Neural crest cell (in vitro differentiated cells): ENCODE results near the gene GALNTL6. TPM values are rescaled to one million over a fixed set of nuclear protein-coding genes. Genes with fewer than 3 reads are reported as not detected.
A peak's percentile ranks its signal among the peaks of the same experiment; 100 is the strongest.

Source experiments
- DNase-seq: peaks from one replicate; pipeline ENCODE4 v3.0.0; 2021; ENCODE audit warnings: low read depth, mixed read lengths, low spot score
- H3K27ac Mint-ChIP-seq: one replicate; pipeline ENCODE4 v1.8.0; 2021; ENCODE audit warnings: mild to moderate bottlenecking, mixed read lengths; ENCODE audit not compliant: unreplicated experiment
- H3K27me3 Mint-ChIP-seq: 2 replicates; pipeline ENCODE4 v1.8.0; 2021; ENCODE audit warnings: low read depth, mild to moderate bottlenecking, mixed read lengths
- H3K36me3 Mint-ChIP-seq: 2 replicates; pipeline ENCODE4 v1.8.0; 2021; ENCODE audit warnings: low read depth, mild to moderate bottlenecking, mixed read lengths
- H3K4me1 Mint-ChIP-seq: 2 replicates; pipeline ENCODE4 v1.8.0; 2021; ENCODE audit warnings: mixed read lengths
- H3K4me3 Mint-ChIP-seq: one replicate; pipeline ENCODE4 v1.8.0; 2021; ENCODE audit warnings: mild to moderate bottlenecking, mixed read lengths
- H3K9me3 Mint-ChIP-seq: 2 replicates; pipeline ENCODE4 v1.8.0; 2021; ENCODE audit warnings: mixed read lengths
- CTCF ChIP-seq: fragments of 200-600 bp; sonication (generic); conservative IDR thresholded peaks from 2 replicates; pipeline ENCODE4 v1.5.0; 2021; ENCODE audit warnings: antibody characterized with exemption, mild to moderate bottlenecking
- total RNA-seq: library from RNA; stranded (reverse); gene quantifications from 2 replicates; pipeline ENCODE4 v1.2.1, GENCODE V29; 2021

GALNTL6 gene
- total RNA-seq, 1 donor from 2014 or later = 0.07 TPM

GRCh38 chr4:171793723-171794122 lies 19.5 kb upstream of the GALNTL6 start:
- Mint-ChIP-seq H3K4me1 (no peaks in the 10 kb centered on the region), H3K36me3 (no peaks in the 10 kb centered on the region)
- DNase-seq = no peak

GRCh38 chr4:171794528-171794927 lies 18.7 kb upstream of the GALNTL6 start:
- no peaks in the 10 kb centered on the region for H3K9me3 Mint-ChIP-seq
- no peaks in the 10 kb centered on the region for H3K36me3 Mint-ChIP-seq
- no peaks in the 10 kb centered on the region for H3K4me1 Mint-ChIP-seq
- no peaks in the 10 kb centered on the region for H3K27me3 Mint-ChIP-seq
- H3K27ac Mint-ChIP-seq = no peak overlapping the region
- H3K4me3 Mint-ChIP-seq = no peak overlapping the region
- no peak for TF ChIP-seq CTCF
- DNase-seq = no peak

More at GRCh38 chr4:171793723-171794122, 19.5 kb upstream of the GALNTL6 start:
- Mint-ChIP-seq H3K9me3 (no peaks in the 10 kb centered on the region), H3K4me3 (no peak overlapping the region), H3K27me3 (no peaks in the 10 kb centered on the region), H3K27ac (no peak overlapping the region)
- TF ChIP-seq CTCF = no peak

- TF ChIP-seq CTCF = no peak
Observed at GRCh38 chr4:171809854-171810253, 3.4 kb upstream of the GALNTL6 start.

GRCh38 chr4:171812333-171812664 lies 905 bp upstream of the GALNTL6 start:
- TF ChIP-seq CTCF = no peak
- no peaks in the 10 kb centered on the region for H3K36me3 Mint-ChIP-seq
- peaks cover 16% of the 10 kb centered on the region for H3K4me1 Mint-ChIP-seq
- H3K4me3 Mint-ChIP-seq = peak overlapping the region; percentile 89
- H3K9me3 Mint-ChIP-seq = no peaks in the 10 kb centered on the region
- H3K27me3 Mint-ChIP-seq = peaks cover 60% of the 10 kb centered on the region
- H3K27ac Mint-ChIP-seq = no peak overlapping the region
- no peak for DNase-seq

More at GRCh38 chr4:171809854-171810253, 3.4 kb upstream of the GALNTL6 start:
- Mint-ChIP-seq H3K4me1 (peaks cover 16% of the 10 kb centered on the region), H3K9me3 (no peaks in the 10 kb centered on the region), H3K27me3 (peaks cover 44% of the 10 kb centered on the region), H3K4me3 (no peak overlapping the region), H3K36me3 (no peaks in the 10 kb centered on the region), H3K27ac (no peak overlapping the region)
- DNase-seq = no peak

- Mint-ChIP-seq H3K27me3 (peaks cover 60% of the 10 kb centered on the region), H3K27ac (peak overlapping the region; percentile 45), H3K4me3 (peak overlapping the region; percentile 89), H3K9me3 (no peaks in the 10 kb centered on the region), H3K4me1 (peaks cover 17% of the 10 kb centered on the region), H3K36me3 (no peaks in the 10 kb centered on the region)
- TF ChIP-seq CTCF = no peak
- DNase-seq = no peak
Observed at GRCh38 chr4:171813526-171814250, 484 bp downstream of the GALNTL6 start.
